ENCODE measurements around the gene CST7.
"Not testable (repeated sequence)": the region's sequence is repeated elsewhere in the genome, so short reads cannot be mapped to it uniquely, and the experiment has no call there.

The CST7 gene

DNA sequence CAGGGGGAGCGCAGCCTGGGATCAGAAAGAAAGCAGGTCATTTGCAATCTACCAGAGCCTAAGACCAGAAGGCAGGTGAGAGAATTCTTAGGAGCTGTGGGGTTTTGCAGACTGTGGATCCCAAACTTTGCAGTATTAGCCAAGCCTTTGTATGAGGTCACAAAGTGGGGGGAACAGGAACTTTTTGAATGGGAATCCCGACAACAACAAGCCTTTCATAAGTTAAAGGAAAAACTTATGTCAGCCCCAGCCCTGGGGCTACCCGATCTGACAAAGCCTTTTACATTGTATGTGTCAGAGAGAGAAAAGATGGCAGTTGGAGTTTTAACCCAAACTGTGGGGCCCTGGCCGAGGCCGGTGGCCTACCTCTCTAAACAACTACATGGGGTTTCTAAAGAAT lies 19.8 kb upstream of the CST7 start:
- POLR2A ChIA-PET; H3K36me3 ChIP-seq (ENCODE audit: control insufficient read depth in 4 of 4, insufficient read depth in 4 of 4, low read length in 3 of 4); H3K27ac ChIP-seq (ENCODE audit: insufficient read depth in 1 of 2, low read depth in 1 of 2, low read length in 2 of 2, poor library complexity in 1 of 2, severe bottlenecking in 2 of 2); H3K9me3 ChIP-seq (ENCODE audit: control extremely low read depth in 1 of 5, control insufficient read depth in 4 of 5, insufficient read depth in 2 of 5, low read depth in 1 of 5, low read length in 4 of 5); DNase-seq; H3K27me3 ChIP-seq (replicated peaks in 2 of 5; ENCODE audit: control insufficient read depth in 4 of 5, insufficient read depth in 5 of 5, low read length in 4 of 5); H3K4me3 ChIP-seq (ENCODE audit: control insufficient read depth in 1 of 7, extremely low read depth in 1 of 7, insufficient read depth in 4 of 7, low read depth in 2 of 7, low read length in 6 of 7): not testable (repeated sequence)
- CTCF ChIA-PET: interaction anchor here (1.6 kb wide), 1 partner anchor 9 kb away, joined by 4 read pairs; no protein-coding TSS in a partner anchor
- peaks cover 0 to 39% (median 31%) of the 10 kb centered on the region in 4 experiments for H3K4me1 ChIP-seq (ENCODE audit: control extremely low read depth in 1 of 4, control insufficient read depth in 4 of 4, insufficient read depth in 4 of 4, low read length in 3 of 4)
- WGBS (ENCODE audit: insufficient coverage): 96% methylated on average over 4 of the region's 5 CpGs

DNA sequence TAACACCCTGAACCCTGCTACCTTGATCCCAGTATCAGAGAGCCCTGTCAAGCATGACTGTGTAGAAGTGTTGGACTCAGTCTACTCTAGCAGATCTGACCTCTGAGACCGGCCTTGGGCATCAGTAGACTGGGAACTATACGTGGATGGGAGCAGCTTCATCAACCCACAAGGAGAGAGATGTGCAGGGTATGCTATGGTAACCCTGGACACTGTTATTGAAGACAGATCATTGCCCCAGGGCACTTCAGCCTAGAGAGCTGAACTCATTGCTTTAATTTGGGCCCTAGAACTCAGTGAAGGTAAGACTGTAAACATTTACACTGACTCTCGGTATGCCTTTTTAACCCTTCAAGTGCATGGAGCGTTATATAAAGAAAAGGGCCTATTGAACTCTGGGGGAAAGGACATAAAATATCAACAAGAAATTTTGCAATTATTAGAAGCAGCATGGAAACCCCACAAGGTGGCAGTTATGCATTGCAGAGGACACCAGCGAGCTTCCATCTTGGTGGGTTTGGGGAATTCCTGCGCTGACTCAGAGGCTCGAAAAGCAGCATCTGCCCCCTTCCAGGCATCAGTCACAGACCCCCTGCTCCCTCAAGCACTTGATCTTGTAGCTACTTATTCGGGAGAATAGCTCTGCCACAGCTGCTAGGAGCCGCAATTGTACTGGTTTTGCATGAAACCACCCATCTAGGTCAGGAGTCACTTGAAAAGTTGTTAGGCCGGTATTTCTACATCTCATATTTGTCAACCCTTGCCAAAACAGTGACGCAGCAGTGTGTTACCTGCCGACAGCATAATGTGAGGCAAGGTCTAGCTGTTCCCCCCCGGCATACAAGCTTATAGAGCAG lies 19.0 kb upstream of the CST7 start:
- peaks cover 0 to 40% (median 31%) of the 10 kb centered on the region in 4 experiments for H3K4me1 ChIP-seq (ENCODE audit: control extremely low read depth in 1 of 4, control insufficient read depth in 4 of 4, insufficient read depth in 4 of 4, low read length in 3 of 4)
- CTCF ChIA-PET: interaction anchor here (0.7 to 3.1 kb wide), 21 partner anchors 8 to 148 kb away, joined by 3 to 20 read pairs (median 4); no protein-coding TSS in a partner anchor
- 66% methylated on average over 9 of the region's 13 CpGs for WGBS (ENCODE audit: insufficient coverage)
- peak; percentile 45 to 78 (median 71) for DNase-seq
- H3K4me3 ChIP-seq (ENCODE audit: control insufficient read depth in 1 of 7, extremely low read depth in 1 of 7, insufficient read depth in 4 of 7, low read depth in 2 of 7, low read length in 6 of 7); H3K9me3 ChIP-seq (ENCODE audit: control extremely low read depth in 1 of 5, control insufficient read depth in 4 of 5, insufficient read depth in 2 of 5, low read depth in 1 of 5, low read length in 4 of 5); POLR2A ChIA-PET; H3K27ac ChIP-seq (ENCODE audit: insufficient read depth in 1 of 2, low read depth in 1 of 2, low read length in 2 of 2, poor library complexity in 1 of 2, severe bottlenecking in 2 of 2); H3K36me3 ChIP-seq (ENCODE audit: control insufficient read depth in 4 of 4, insufficient read depth in 4 of 4, low read length in 3 of 4); H3K27me3 ChIP-seq (replicated peaks in 2 of 5; ENCODE audit: control insufficient read depth in 4 of 5, insufficient read depth in 5 of 5, low read length in 4 of 5): not testable (repeated sequence)

DNA sequence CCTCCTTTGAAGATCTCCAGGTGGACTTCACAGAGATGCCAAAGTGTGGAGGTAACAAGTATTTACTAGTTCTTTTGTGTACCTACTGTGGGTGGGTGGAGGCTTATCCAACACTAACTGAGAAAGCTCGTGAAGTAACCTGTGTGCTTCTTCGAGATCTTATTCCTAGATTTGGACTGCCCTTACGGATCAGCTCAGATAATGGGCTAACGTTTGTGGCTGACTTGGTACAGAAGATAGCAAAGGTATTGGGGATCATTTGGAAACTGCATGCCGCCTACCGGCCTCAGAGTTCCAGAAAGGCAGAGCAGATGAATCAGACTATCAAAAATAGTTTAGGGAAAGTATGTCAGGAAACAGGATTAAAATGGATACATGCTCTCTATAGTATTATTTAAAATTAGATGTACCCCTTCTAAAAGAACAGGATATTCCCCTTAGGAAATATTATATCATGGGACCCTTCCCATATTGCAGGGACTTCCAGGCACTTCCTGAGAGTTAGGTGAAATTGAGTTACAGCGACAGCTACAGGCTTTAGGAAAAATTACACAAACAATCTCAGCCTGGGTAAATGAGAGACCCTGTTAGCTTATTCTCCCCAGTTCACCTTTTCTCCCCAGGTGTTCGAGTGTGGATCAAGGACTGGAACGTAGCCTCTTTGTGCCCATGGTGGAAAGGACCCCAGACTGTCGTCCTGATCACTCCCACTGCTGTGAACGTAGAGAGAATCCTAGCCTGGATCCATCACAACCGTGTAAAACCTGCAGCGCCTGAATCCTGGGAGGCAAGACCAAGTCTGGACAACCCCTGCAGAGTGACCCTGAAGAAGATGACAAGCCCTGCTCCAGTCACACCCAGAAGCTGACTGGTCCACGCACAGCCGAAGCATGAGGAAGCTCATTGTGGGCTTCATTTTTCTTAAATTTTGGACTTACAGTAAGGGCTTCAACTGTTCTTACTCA lies 18.1 kb upstream of the CST7 start:
- H3K27me3 ChIP-seq (replicated peaks in 2 of 5; ENCODE audit: control insufficient read depth in 4 of 5, insufficient read depth in 5 of 5, low read length in 4 of 5); POLR2A ChIA-PET; H3K9me3 ChIP-seq (ENCODE audit: control extremely low read depth in 1 of 5, control insufficient read depth in 4 of 5, insufficient read depth in 2 of 5, low read depth in 1 of 5, low read length in 4 of 5); H3K27ac ChIP-seq (ENCODE audit: insufficient read depth in 1 of 2, low read depth in 1 of 2, low read length in 2 of 2, poor library complexity in 1 of 2, severe bottlenecking in 2 of 2); H3K36me3 ChIP-seq (ENCODE audit: control insufficient read depth in 4 of 4, insufficient read depth in 4 of 4, low read length in 3 of 4); DNase-seq: not testable (repeated sequence)
- CTCF ChIA-PET: interaction anchor here (0.6 to 3.1 kb wide), 24 partner anchors 7 to 884 kb away, joined by 3 to 20 read pairs (median 3); no protein-coding TSS in a partner anchor
- peaks cover 0 to 40% (median 31%) of the 10 kb centered on the region in 4 experiments for H3K4me1 ChIP-seq (ENCODE audit: control extremely low read depth in 1 of 4, control insufficient read depth in 4 of 4, insufficient read depth in 4 of 4, low read length in 3 of 4)
- peak overlapping the region in 1 of 7 experiments; percentile 2 for H3K4me3 ChIP-seq (ENCODE audit: control insufficient read depth in 1 of 7, extremely low read depth in 1 of 7, insufficient read depth in 4 of 7, low read depth in 2 of 7, low read length in 6 of 7)
- WGBS (ENCODE audit: insufficient coverage): 69% methylated on average over 13 of the region's 15 CpGs

GRCh38 chr20:24931893-24932292 lies 17.2 kb upstream of the CST7 start:
- POLR2A ChIA-PET; H3K27ac ChIP-seq (ENCODE audit: insufficient read depth in 1 of 2, low read depth in 1 of 2, low read length in 2 of 2, poor library complexity in 1 of 2, severe bottlenecking in 2 of 2); H3K9me3 ChIP-seq (ENCODE audit: control extremely low read depth in 1 of 5, control insufficient read depth in 4 of 5, insufficient read depth in 2 of 5, low read depth in 1 of 5, low read length in 4 of 5); H3K27me3 ChIP-seq (replicated peaks in 2 of 5; ENCODE audit: control insufficient read depth in 4 of 5, insufficient read depth in 5 of 5, low read length in 4 of 5); H3K36me3 ChIP-seq (ENCODE audit: control insufficient read depth in 4 of 4, insufficient read depth in 4 of 4, low read length in 3 of 4): not testable (repeated sequence)
- 0% methylated on average over 1 of the region's 1 CpG for WGBS (ENCODE audit: insufficient coverage)
- peak in 2 of 3 donors; percentile 67 to 68 for DNase-seq
- Histone ChIP-seq H3K4me1 (ENCODE audit: control extremely low read depth in 1 of 4, control insufficient read depth in 4 of 4, insufficient read depth in 4 of 4, low read length in 3 of 4) (peaks cover 0 to 40% (median 31%) of the 10 kb centered on the region in 4 experiments), H3K4me3 (ENCODE audit: control insufficient read depth in 1 of 7, extremely low read depth in 1 of 7, insufficient read depth in 4 of 7, low read depth in 2 of 7, low read length in 6 of 7) (peak overlapping the region in 1 of 7 experiments; percentile 2)
- CTCF ChIA-PET: interaction anchor here (1.1 to 3.1 kb wide), 8 partner anchors 11 to 77 kb away, joined by 3 to 20 read pairs (median 6); no protein-coding TSS in a partner anchor

GRCh38 chr20:24933266-24933908 lies 15.7 kb upstream of the CST7 start:
- Histone ChIP-seq H3K36me3 (ENCODE audit: control insufficient read depth in 4 of 4, insufficient read depth in 4 of 4, low read length in 3 of 4) (no peaks in the 10 kb centered on the region), H3K9me3 (ENCODE audit: control extremely low read depth in 1 of 5, control insufficient read depth in 4 of 5, insufficient read depth in 2 of 5, low read depth in 1 of 5, low read length in 4 of 5) (peaks cover 0 to 8% (median 0%) of the 10 kb centered on the region in 5 experiments), H3K27me3 (replicated peaks in 2 of 5; ENCODE audit: control insufficient read depth in 4 of 5, insufficient read depth in 5 of 5, low read length in 4 of 5) (no peaks in the 10 kb centered on the region), H3K4me1 (ENCODE audit: control extremely low read depth in 1 of 4, control insufficient read depth in 4 of 4, insufficient read depth in 4 of 4, low read length in 3 of 4) (peaks cover 0 to 40% (median 31%) of the 10 kb centered on the region in 4 experiments), H3K27ac (ENCODE audit: insufficient read depth in 1 of 2, low read depth in 1 of 2, low read length in 2 of 2, poor library complexity in 1 of 2, severe bottlenecking in 2 of 2) (no peak overlapping the region), H3K4me3 (ENCODE audit: control insufficient read depth in 1 of 7, extremely low read depth in 1 of 7, insufficient read depth in 4 of 7, low read depth in 2 of 7, low read length in 6 of 7) (no peak overlapping the region)
- WGBS (ENCODE audit: insufficient coverage): 98% methylated on average over 7 of the region's 7 CpGs
- POLR2A ChIA-PET: interaction anchor here (0.7 kb wide), 1 partner anchor 60 kb away, joined by 3 read pairs; no protein-coding TSS in a partner anchor
- CTCF ChIA-PET: interaction anchor here (1.5 kb wide), 1 partner anchor 9 kb away, joined by 5 read pairs; no protein-coding TSS in a partner anchor
- DNase-seq: no peak

GRCh38 chr20:24934101-24934661 lies 14.9 kb upstream of the CST7 start:
- 94% methylated on average over 9 of the region's 9 CpGs for WGBS (ENCODE audit: insufficient coverage)
- ChIA-PET CTCF (no interaction called here), POLR2A (interaction anchor here (0.7 kb wide), 1 partner anchor 59 kb away, joined by 3 read pairs; no protein-coding TSS in a partner anchor)
- Histone ChIP-seq H3K27me3 (replicated peaks in 2 of 5; ENCODE audit: control insufficient read depth in 4 of 5, insufficient read depth in 5 of 5, low read length in 4 of 5) (no peaks in the 10 kb centered on the region), H3K4me1 (ENCODE audit: control extremely low read depth in 1 of 4, control insufficient read depth in 4 of 4, insufficient read depth in 4 of 4, low read length in 3 of 4) (peaks cover 0 to 40% (median 31%) of the 10 kb centered on the region in 4 experiments), H3K9me3 (ENCODE audit: control extremely low read depth in 1 of 5, control insufficient read depth in 4 of 5, insufficient read depth in 2 of 5, low read depth in 1 of 5, low read length in 4 of 5) (peaks cover 0 to 8% (median 0%) of the 10 kb centered on the region in 5 experiments), H3K27ac (ENCODE audit: insufficient read depth in 1 of 2, low read depth in 1 of 2, low read length in 2 of 2, poor library complexity in 1 of 2, severe bottlenecking in 2 of 2) (no peak overlapping the region), H3K4me3 (ENCODE audit: control insufficient read depth in 1 of 7, extremely low read depth in 1 of 7, insufficient read depth in 4 of 7, low read depth in 2 of 7, low read length in 6 of 7) (no peak overlapping the region), H3K36me3 (ENCODE audit: control insufficient read depth in 4 of 4, insufficient read depth in 4 of 4, low read length in 3 of 4) (no peaks in the 10 kb centered on the region)
- no peak for DNase-seq

Measured in common myeloid progenitor, CD34-positive (primary cell).